A172 (cell line): Measurements from ENCODE around the gene S1PR1. TPM values are rescaled to one million over a fixed set of nuclear protein-coding genes. Genes with fewer than 3 reads are reported as not detected.
A peak's percentile ranks its signal among the peaks of the same experiment; 100 is the strongest.
"Not testable (repeated sequence)": the region's sequence is repeated elsewhere in the genome, so short reads cannot be mapped to it uniquely, and the experiment has no call there.

Experiments
- DNase-seq: peaks from one replicate; pipeline ENCODE4 v3.0.0-alpha.2; 2015; ENCODE audit warnings: low spot score
- total RNA-seq: library from RNA; depleted of rRNA; stranded (reverse); fragments of >200 nt; shearing (Covaris generic); gene quantifications from 2 replicates; pipeline ENCODE4 v1.2.3, GENCODE V29; 2014; rRNA removed

S1PR1 gene
- total RNA-seq, result 0.50 and 0.91 TPM in 2 replicates

DNA sequence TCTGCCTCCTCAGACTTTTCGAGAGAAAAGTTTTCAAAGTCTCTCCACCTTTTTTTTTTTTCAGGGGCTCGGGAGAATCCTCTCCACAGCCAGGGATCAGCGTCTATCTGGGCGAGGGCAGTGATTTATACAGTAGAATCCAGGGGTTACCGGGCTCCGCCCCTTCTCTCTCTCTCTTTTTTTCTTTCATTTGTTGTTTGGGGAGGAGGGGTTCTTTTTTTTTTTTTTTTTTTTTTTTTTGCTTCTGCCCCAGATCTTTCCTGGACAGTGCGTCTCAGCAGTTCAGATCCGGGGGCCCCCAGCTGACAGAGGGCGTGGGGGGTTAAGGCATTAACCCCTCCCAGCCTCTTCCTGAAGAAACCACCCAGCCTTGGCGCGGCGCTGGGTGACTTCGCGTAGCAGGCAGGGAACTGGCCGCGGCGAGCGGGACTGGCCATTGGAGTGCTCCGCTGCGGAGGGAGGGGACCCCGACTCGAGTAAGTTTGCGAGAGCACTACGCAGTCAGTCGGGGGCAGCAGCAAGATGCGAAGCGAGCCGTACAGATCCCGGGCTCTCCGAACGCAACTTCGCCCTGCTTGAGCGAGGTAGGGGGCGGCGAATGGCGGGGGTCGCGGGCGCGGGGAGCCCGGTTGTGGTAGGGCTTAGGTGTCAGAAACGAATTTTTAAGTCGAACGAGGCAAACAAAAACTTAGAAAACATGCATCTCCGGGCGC is at the start of gene S1PR1:
TSS of gene S1PR1 (plus strand) at position 504 of the 713 bp plus-strand sequence. CDS start 1,966 bp downstream, outside the sequence.
- DNase-seq, result peak; percentile 21

GRCh38 chr1:101187297-101187696 is 49.5 kb upstream of the S1PR1 start:
- DNase-seq, result no peak

DNA sequence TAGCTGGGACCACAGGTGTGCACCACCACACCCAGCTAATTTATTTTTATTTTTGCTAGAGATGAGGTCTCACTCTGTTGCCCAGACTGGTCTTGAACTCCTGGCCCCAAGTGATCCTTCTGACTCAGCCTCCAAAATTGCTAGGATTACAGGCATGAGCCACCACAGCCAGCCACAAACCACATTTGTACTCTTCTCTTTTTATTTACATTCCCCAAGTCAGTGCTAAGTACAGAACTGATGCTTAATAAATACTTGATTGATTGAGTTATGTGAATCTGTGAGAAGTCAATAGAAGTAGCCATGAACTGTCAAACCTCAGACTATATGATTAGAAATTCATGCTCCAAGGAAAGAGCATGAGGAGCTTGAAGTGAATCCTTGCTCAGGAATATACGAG is 48.5 kb upstream of the S1PR1 start:
- DNase-seq, result no peak

- DNase-seq, result not testable (repeated sequence)
Observed at GRCh38 chr1:101188968-101189367, 47.9 kb upstream of the S1PR1 start.

DNA sequence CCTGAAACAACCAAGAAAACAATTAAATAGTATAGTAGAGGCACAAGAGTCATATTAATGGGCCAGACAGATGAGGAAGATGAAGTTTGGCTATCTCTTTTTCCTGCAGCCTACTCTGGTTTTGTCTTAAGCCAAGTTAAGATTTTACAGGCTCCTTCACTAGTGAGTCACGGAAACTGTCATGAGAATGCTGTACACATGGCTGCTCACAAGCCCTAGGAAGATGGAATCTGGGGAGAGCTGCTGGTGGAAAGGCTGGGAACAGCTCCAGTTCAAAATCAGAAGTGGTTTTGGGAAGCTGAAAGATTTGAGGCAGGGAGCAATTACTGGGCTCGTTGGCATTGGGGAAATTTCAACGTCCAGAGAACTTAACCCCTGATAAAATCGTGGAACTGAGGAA is 46.4 kb upstream of the S1PR1 start:
- DNase-seq, result no peak

- no peak for DNase-seq
Observed at GRCh38 chr1:101191049-101191448, 45.8 kb upstream of the S1PR1 start.

GRCh38 chr1:101193733-101194169 is 43.1 kb upstream of the S1PR1 start:
- DNase-seq, result no peak

GRCh38 chr1:101194746-101195145 is 42.1 kb upstream of the S1PR1 start:
- no peak for DNase-seq

GRCh38 chr1:101196668-101197067 is 40.2 kb upstream of the S1PR1 start:
- DNase-seq, result no peak

DNA sequence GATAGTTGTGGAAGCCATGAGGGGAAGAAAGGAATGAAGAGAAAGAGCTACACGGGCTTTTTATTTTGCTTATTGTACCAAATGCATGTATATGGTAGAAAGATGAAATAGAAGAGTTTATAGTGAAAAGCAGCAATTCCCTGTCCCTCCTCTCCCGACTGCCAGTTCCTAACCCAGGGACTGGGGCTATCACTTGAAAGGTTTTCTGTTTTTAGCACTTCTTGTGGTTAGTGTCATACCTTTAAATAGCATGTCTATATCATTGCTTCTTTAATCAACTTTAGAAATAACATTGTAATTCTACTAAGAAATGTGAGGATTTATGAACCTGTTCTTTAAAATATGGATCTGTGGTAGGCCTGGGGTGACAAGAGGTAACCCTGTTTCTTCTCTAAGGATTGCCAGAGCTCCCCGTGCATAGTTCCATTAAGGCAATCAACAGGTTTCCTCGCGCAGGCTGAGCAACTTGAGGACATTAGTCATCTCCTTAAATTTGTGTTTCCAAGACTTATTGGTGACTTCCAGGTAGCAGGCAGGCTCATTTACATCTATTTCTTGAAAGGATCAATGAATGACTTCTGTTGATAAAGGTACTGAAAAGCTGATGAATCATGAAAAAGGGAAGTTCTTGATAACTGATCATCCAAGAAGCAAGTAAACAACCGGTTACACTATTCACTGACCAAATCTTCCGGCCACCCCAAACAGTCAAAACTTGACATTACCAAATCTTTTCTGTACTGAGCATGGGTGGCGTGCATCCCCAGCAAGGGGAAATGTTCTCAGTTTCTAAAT is 37.8 kb upstream of the S1PR1 start:
- no peak for DNase-seq

DNA sequence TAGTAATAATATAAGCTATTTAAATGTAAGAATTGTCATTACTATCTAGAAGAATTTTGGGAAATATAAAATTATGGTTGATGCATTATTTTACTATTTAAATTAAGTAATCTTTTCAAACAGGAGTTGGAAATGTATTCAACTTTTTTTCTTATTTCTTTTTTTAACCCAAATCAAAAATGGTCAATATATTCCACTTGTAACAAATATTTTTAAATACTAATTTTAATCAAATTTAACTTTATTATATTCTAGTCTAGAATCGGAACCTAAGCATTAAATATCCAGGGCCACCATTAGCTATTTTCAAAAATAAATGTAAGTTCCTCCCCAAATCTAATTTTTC is 37.2 kb upstream of the S1PR1 start:
- DNase-seq, result no peak

GRCh38 chr1:101200513-101200912 is 36.3 kb upstream of the S1PR1 start:
- DNase-seq, result peak; percentile 76

DNA sequence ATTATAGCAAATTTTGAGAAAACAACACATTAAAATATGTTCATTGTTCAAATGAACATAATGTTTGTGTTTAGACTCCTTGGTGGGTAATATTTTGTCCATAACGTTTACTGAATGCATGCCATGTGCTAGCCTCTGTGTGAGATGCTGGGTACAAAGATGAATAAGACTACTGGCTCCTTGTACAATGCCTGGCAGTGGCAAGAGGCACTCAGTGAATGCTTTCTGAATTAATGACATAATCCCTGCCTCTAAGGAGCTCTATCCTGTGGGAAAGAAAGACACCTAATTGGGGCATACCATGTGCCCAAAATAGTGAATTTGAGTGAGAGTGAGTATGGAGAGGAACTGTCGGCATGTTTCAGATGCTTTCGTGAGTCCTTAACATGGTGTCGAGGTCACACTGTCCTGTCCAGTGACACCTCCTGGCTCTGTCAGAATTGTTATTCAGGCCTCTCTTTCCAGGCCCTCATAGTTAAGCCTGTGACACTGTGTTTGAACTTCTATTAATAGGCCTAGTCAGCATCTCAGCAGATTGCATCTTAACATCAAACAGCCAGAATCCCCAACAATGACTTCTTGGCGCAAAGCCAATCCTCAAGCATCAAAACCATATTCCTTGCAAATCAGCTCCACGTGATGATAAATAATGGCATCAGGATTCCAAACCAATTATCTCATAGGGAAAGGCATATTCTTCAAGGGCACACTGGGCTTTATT is 32.8 kb upstream of the S1PR1 start:
- DNase-seq, result peak; percentile 53

DNA sequence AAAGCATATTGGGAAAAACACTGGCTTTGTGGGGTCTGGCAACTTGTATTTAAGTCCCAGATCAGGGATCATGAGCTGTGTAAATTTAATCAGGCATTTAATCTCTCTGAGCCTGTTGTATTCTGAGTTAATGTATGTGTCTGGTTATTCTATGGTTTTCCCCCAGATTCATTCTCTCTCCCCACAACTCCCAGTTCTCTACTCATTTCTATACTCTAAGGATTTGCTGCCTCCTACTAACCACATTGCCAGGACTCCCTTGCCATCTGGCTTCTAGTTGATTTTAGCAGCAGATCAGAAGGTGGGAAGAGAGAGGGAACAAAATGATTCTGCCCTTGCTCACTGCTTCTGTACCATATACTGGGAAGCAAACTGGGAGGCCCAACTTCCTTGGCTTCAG is 31.4 kb upstream of the S1PR1 start:
- DNase-seq, result no peak

GRCh38 chr1:101206139-101206538 is 30.7 kb upstream of the S1PR1 start:
- not testable (repeated sequence) for DNase-seq

- DNase-seq, result not testable (repeated sequence)
Observed at GRCh38 chr1:101207271-101207670, 29.5 kb upstream of the S1PR1 start.

- DNase-seq, result no peak
Observed at GRCh38 chr1:101207891-101208290, 28.9 kb upstream of the S1PR1 start.

DNA sequence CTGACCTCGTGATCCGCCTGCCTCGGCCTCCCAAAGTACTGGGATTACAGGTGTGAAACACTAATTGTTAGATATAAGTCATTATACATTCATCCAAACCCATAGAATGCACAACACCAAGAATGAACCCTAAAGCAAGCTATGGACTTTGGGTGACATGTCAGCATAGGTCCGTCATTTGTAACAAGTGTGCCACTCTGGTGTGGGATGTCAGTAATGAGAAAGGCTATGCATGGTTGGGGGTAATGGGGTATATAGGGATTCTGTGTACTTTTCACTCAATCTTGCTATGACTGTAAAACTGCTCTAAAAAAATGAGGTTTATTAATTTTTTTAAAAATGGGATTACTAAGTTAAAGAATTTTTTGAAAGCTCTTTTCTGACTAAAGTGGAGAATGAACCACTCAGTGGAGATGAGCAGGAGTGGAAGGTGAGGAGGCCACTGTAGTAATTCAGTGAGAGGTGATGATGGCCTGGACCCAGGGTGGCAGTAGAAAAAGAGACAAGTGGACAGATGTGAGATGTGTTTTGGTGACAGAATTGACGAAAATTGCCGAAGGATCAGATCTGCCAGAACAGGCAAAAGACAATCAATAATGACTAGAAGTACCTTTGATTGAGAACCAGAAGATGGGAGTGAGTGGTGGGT is 21.3 kb upstream of the S1PR1 start:
- DNase-seq, result no peak

DNA sequence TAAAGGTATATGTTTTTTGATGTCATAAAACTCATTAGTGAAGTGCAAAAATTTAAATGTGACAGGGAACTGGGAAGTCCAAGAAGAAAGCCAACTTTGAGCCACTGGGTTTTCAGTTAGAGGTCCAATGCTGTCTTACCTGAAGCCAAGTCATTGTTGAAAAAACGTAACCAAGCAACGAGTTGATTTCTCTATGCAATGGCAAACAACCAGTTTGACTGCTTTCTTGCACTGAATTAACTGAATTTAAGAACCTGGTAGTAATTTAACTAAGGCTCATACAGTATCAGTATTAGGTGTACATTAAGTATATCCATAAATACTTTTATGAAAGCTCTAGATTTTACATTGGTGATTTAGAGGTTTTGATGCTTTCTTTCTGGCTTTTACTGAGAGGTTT is 20.2 kb upstream of the S1PR1 start:
- no peak for DNase-seq

DNA sequence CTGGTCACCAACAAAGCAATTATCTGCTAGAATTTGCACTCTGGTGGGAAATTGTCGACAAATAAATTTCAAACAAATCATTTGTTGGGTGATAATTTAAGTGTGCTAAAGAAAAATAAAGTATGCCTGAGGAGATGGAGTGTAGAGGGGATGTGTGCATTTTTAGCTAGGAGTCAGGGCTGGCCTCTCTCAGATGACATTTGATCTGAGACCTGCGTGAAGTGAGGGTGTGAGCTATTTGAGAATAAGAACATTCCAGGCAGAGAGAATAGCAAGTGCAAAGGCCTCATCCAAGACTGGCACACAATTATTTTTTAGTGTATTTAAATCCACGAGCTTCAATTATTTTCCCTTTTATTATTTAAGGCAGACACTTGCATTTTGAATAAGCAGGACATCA is 19.7 kb upstream of the S1PR1 start:
- DNase-seq, result no peak

- not testable (repeated sequence) for DNase-seq
Observed at GRCh38 chr1:101218968-101219367, 17.9 kb upstream of the S1PR1 start.
